HepG2 (cell line): ENCODE measurements around the gene GRB2. TPM values are rescaled to one million over a fixed set of nuclear protein-coding genes. Genes with fewer than 3 reads are reported as not detected.

ENCODE experiments used
- ADNP ChIP-seq: sonication (generic); formaldehyde crosslinking; IDR thresholded peaks from 2 replicates; pipeline ENCODE4 v1.4.0; 2020; ENCODE audit warnings: missing genetic modification reagents
- BCLAF1 ChIP-seq: fragments of 450-650 bp; IDR thresholded peaks from 2 replicates; pipeline ENCODE4 v1.6.1; 2017; ENCODE audit warnings: mild to moderate bottlenecking
- CC2D1A ChIP-seq: sonication (generic); formaldehyde crosslinking; IDR thresholded peaks from 2 replicates; pipeline ENCODE4 v1.8.1; 2023; ENCODE audit warnings: mild to moderate bottlenecking, missing genetic modification reagents
- CEBPG ChIP-seq: IDR thresholded peaks from 2 replicates; pipeline ENCODE4 v1.6.1; 2016
- FOXK2 ChIP-seq: fragments of 450-650 bp; IDR thresholded peaks from 2 replicates; pipeline ENCODE4 v1.6.1; 2016
- JARID2 ChIP-seq: sonication (generic); formaldehyde crosslinking; IDR thresholded peaks from 2 replicates; pipeline ENCODE4 v1.8.1; 2023; ENCODE audit warnings: missing genetic modification reagents, inconsistent platforms; ENCODE audit not compliant: insufficient replicate concordance
- KMT2A ChIP-seq: sonication (generic); formaldehyde crosslinking; IDR thresholded peaks from 2 replicates; pipeline ENCODE4 v1.4.0; 2020; ENCODE audit warnings: missing genetic modification reagents
- LCORL ChIP-seq, 2 experiments: fragments of 450-650 bp in 1 of 2; sonication (generic) in 1 of 2; formaldehyde crosslinking in 1 of 2; IDR thresholded peaks; 2 replicates each; pipeline versions ENCODE4 v1.5.0 to v1.6.1; 2017 to 2020; ENCODE audit warnings: antibody characterized with exemption in 1 of 2, missing genetic modification reagents in 1 of 2
- THAP9 ChIP-seq: sonication (generic); formaldehyde crosslinking; IDR thresholded peaks from 2 replicates; pipeline ENCODE4; 2020; ENCODE audit warnings: missing genetic modification reagents, mild to moderate bottlenecking, borderline replicate concordance
- YEATS4 ChIP-seq: sonication (generic); formaldehyde crosslinking; IDR thresholded peaks from 2 replicates; pipeline ENCODE4 v1.4.0; 2020; ENCODE audit warnings: missing genetic modification reagents, borderline replicate concordance
- ZBTB1 ChIP-seq: sonication (generic); formaldehyde crosslinking; IDR thresholded peaks from 2 replicates; pipeline ENCODE4 v1.4.0; 2020; ENCODE audit warnings: missing genetic modification reagents, borderline replicate concordance
- ZIK1 ChIP-seq: sonication (generic); formaldehyde crosslinking; IDR thresholded peaks from 2 replicates; pipeline ENCODE4 v1.5.0; 2020; ENCODE audit warnings: mild to moderate bottlenecking, low read depth, missing genetic modification reagents, borderline replicate concordance
- ZNF280D ChIP-seq: sonication (generic); formaldehyde crosslinking; IDR thresholded peaks from 2 replicates; pipeline ENCODE4 v1.5.1; 2020; ENCODE audit warnings: mild to moderate bottlenecking, missing genetic modification reagents
- ZNF598 ChIP-seq: sonication (generic); formaldehyde crosslinking; IDR thresholded peaks from 2 replicates; pipeline ENCODE4 v1.5.1; 2020; ENCODE audit warnings: mild to moderate bottlenecking, missing genetic modification reagents, borderline replicate concordance
- polyA plus RNA-seq, 8 experiments: library from polyadenylated mRNA; depleted of rRNA in 3 of 8; stranded (reverse) in 7 of 8; unstranded in 1 of 8; fragments of >200 nt; fragmentation: Illumina TruSeq in 4 of 8; extraction: Trizol in 4 of 8; gene quantifications; 2 replicates each; pipeline versions ENCODE4 v1.2.1 to v1.2.3, GENCODE V29; 2011 to 2016; ENCODE audit warnings: low read depth in 4 of 8, missing spikeins in 1 of 8, mixed read lengths in 1 of 8; ENCODE audit not compliant: insufficient read depth in 1 of 8
- total RNA-seq, 5 experiments: library from RNA; depleted of rRNA; stranded (reverse); fragments of >200 nt; fragmentation: Illumina TruSeq; extraction: Trizol; gene quantifications; 2 replicates each; pipeline ENCODE4 v1.2.3, GENCODE V29; 2016; ENCODE audit warnings: low read depth in 1 of 5
- TF ChIP-seq, protein P1 (sequence below): sonication (generic); formaldehyde crosslinking; IDR thresholded peaks from 2 replicates; pipeline ENCODE4 v1.5.0; 2020; ENCODE audit warnings: mild to moderate bottlenecking, missing genetic modification reagents, borderline replicate concordance

The GRB2 gene
- total and polyA plus RNA-seq, 2 of the 13 experiments (the other 11 are each of a cell fraction or from before 2014, with no cell fraction given) = 84.6 to 92.3 TPM

GRCh38 chr17:75289115-75289831 is 116.2 kb downstream of the GRB2 start, which contains the start of gene SLC25A19 (continued):
- TF ChIP-seq BCLAF1 (no peak), ADNP (CRISPR knock-in tag) (no peak), THAP9 (CRISPR knock-in tag) (peak; percentile 80), CC2D1A (no peak), FOXK2 (no peak), ZNF280D (CRISPR knock-in tag) (peak; percentile 87; the same call in 1 of the 2 replicates), KMT2A (CRISPR knock-in tag) (peak; percentile 96), ZIK1 (CRISPR knock-in tag) (no peak; the same call in 1 of the 2 replicates), CEBPG (peak; percentile 64; the same call in 1 of the 2 replicates), YEATS4 (CRISPR knock-in tag) (peak; percentile 93), LCORL (IDR thresholded peaks at IDR 0.05) (no peak), LCORL (CRISPR knock-in tag; IDR thresholded peaks at IDR 0.05) (peak; percentile 88), ZBTB1 (no peak), JARID2 (no peak), ZNF598 (CRISPR knock-in tag) (peak; percentile 95; the same call in 1 of the 2 replicates)
- TF ChIP-seq, protein P1, sequence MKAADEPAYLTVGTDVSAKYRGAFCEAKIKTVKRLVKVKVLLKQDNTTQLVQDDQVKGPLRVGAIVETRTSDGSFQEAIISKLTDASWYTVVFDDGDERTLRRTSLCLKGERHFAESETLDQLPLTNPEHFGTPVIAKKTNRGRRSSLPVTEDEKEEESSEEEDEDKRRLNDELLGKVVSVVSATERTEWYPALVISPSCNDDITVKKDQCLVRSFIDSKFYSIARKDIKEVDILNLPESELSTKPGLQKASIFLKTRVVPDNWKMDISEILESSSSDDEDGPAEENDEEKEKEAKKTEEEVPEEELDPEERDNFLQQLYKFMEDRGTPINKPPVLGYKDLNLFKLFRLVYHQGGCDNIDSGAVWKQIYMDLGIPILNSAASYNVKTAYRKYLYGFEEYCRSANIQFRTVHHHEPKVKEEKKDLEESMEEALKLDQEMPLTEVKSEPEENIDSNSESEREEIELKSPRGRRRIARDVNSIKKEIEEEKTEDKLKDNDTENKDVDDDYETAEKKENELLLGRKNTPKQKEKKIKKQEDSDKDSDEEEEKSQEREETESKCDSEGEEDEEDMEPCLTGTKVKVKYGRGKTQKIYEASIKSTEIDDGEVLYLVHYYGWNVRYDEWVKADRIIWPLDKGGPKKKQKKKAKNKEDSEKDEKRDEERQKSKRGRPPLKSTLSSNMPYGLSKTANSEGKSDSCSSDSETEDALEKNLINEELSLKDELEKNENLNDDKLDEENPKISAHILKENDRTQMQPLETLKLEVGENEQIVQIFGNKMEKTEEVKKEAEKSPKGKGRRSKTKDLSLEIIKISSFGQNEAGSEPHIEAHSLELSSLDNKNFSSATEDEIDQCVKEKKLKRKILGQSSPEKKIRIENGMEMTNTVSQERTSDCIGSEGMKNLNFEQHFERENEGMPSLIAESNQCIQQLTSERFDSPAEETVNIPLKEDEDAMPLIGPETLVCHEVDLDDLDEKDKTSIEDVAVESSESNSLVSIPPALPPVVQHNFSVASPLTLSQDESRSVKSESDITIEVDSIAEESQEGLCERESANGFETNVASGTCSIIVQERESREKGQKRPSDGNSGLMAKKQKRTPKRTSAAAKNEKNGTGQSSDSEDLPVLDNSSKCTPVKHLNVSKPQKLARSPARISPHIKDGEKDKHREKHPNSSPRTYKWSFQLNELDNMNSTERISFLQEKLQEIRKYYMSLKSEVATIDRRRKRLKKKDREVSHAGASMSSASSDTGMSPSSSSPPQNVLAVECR (CRISPR knock-in tag) = peak; percentile 99
